HEK293 (cell line): ENCODE data around the gene SBF2.

ENCODE experiments used
- CTCF ChIA-PET: fragments of 350-600 bp; formaldehyde crosslinking; extraction: SDS; loops from one replicate; lab custom pipeline; 2021; ENCODE audit warnings: antibody characterized with exemption; lab: Yijun Ruan, JAX
- POLR2A ChIA-PET: fragments of 300-600 bp; formaldehyde crosslinking; extraction: SDS; loops from one replicate; lab custom pipeline; 2020; ENCODE audit warnings: antibody characterized with exemption, inconsistent platforms; lab: Yijun Ruan, JAX
- H3K27ac ChIP-seq: fragments of 200-500 bp; sonication (Bioruptor generic); 2 replicates; pipeline ENCODE4 v1.5.1; 2014; ENCODE audit warnings: low read depth, low read length, control low read depth, inconsistent platforms; ENCODE audit errors: extremely low read depth
- H3K36me3 ChIP-seq, 2 experiments: fragments of 200-500 bp in 1 of 2; sonication (Bioruptor generic) in 1 of 2; 1 replicate in 1 of 2; 2 replicates in 1 of 2; pipeline ENCODE4 v1.5.1; 2014 to 2017; ENCODE audit warnings: inconsistent platforms in 2 of 2, low read length in 2 of 2; ENCODE audit not compliant: control insufficient read depth in 2 of 2, insufficient read depth in 1 of 2
- H3K4me1 ChIP-seq: fragments of 200-500 bp; sonication (Bioruptor generic); 2 replicates; pipeline ENCODE4 v1.5.1; 2014; ENCODE audit warnings: mild to moderate bottlenecking, low read length, inconsistent platforms; ENCODE audit not compliant: control insufficient read depth, insufficient read depth
- H3K4me3 ChIP-seq: 2 replicates; pipeline ENCODE4 v1.5.1; 2011; ENCODE audit warnings: low read depth, mild to moderate bottlenecking, control low read depth, low read length, moderate library complexity
- H3K9me3 ChIP-seq: fragments of 200-500 bp; sonication (Bioruptor generic); 2 replicates; pipeline ENCODE4 v1.5.1; 2014; ENCODE audit warnings: low read depth, low read length, inconsistent platforms; ENCODE audit not compliant: control insufficient read depth, insufficient read depth
- KLF1 ChIP-seq: fragments of 450-650 bp; formaldehyde crosslinking; IDR thresholded peaks from 2 replicates; pipeline ENCODE4 v1.5.1; 2016; ENCODE audit warnings: missing biosample characterization, missing genetic modification characterization
- KLF7 ChIP-seq: fragments of 450-650 bp; formaldehyde crosslinking; IDR thresholded peaks from 2 replicates; pipeline ENCODE4 v1.5.1; 2016; ENCODE audit warnings: missing biosample characterization, missing genetic modification characterization, borderline replicate concordance
- SP7 ChIP-seq: fragments of 450-650 bp; formaldehyde crosslinking; IDR thresholded peaks from 2 replicates; pipeline ENCODE4 v1.5.1; 2016; ENCODE audit warnings: missing biosample characterization, missing genetic modification characterization
- TRIM28 ChIP-seq: IDR thresholded peaks from 2 replicates; pipeline ENCODE4 v1.6.1; 2011; ENCODE audit warnings: low read length, control low read depth, borderline replicate concordance
- ZBTB48 ChIP-seq: fragments of 450-650 bp; formaldehyde crosslinking; IDR thresholded peaks from 2 replicates; pipeline ENCODE4 v1.5.1; 2016; ENCODE audit warnings: missing biosample characterization, missing genetic modification characterization
- ZFP37 ChIP-seq: fragments of 450-650 bp; formaldehyde crosslinking; IDR thresholded peaks from 2 replicates; pipeline ENCODE4 v1.5.1; 2016; ENCODE audit warnings: missing biosample characterization, missing genetic modification characterization
- ZNF157 ChIP-seq: fragments of 450-650 bp; formaldehyde crosslinking; IDR thresholded peaks from 2 replicates; pipeline ENCODE4 v1.5.1; 2016; ENCODE audit warnings: missing biosample characterization, missing genetic modification characterization
- ZNF292 ChIP-seq: fragments of 450-650 bp; formaldehyde crosslinking; IDR thresholded peaks from 2 replicates; pipeline ENCODE4 v1.5.1; 2016; ENCODE audit warnings: low read depth, missing biosample characterization, missing genetic modification characterization, borderline replicate concordance
- ZNF354C ChIP-seq: fragments of 450-650 bp; formaldehyde crosslinking; IDR thresholded peaks from 2 replicates; pipeline ENCODE4 v1.5.1; 2016; ENCODE audit warnings: missing biosample characterization, missing genetic modification characterization, low read depth, borderline replicate concordance
- ZNF37A ChIP-seq: fragments of 450-650 bp; IDR thresholded peaks from 2 replicates; pipeline ENCODE4 v1.5.1; 2018; ENCODE audit warnings: missing biosample characterization, missing genetic modification characterization
- ZNF510 ChIP-seq: fragments of 450-650 bp; formaldehyde crosslinking; IDR thresholded peaks from 2 replicates; pipeline ENCODE4 v1.5.1; 2018; ENCODE audit warnings: mild to moderate bottlenecking, missing genetic modification characterization, missing biosample characterization; ENCODE audit not compliant: insufficient replicate concordance
- ZNF521 ChIP-seq: fragments of 450-650 bp; formaldehyde crosslinking; IDR thresholded peaks from 2 replicates; pipeline ENCODE4 v1.5.1; 2017; ENCODE audit warnings: missing biosample characterization, mild to moderate bottlenecking, missing genetic modification characterization
- ZNF585B ChIP-seq: fragments of 450-650 bp; formaldehyde crosslinking; IDR thresholded peaks from 2 replicates; pipeline ENCODE4 v1.5.1; 2016; ENCODE audit warnings: missing biosample characterization, missing genetic modification characterization
- ZNF623 ChIP-seq: fragments of 450-650 bp; formaldehyde crosslinking; IDR thresholded peaks from 2 replicates; pipeline ENCODE4 v1.5.1; 2016; ENCODE audit warnings: missing biosample characterization, missing genetic modification characterization
- ZNF677 ChIP-seq: fragments of 450-650 bp; IDR thresholded peaks from 2 replicates; pipeline ENCODE4 v1.5.0; 2018; ENCODE audit warnings: missing biosample characterization, mild to moderate bottlenecking, missing genetic modification characterization, moderate library complexity
- ZNF701 ChIP-seq: fragments of 450-650 bp; formaldehyde crosslinking; IDR thresholded peaks from 2 replicates; pipeline ENCODE4 v1.5.1; 2016; ENCODE audit warnings: missing biosample characterization, missing genetic modification characterization
- ZSCAN30 ChIP-seq: fragments of 450-650 bp; IDR thresholded peaks from 2 replicates; pipeline ENCODE4 v1.5.1; 2018; ENCODE audit warnings: missing biosample characterization, mild to moderate bottlenecking, missing genetic modification characterization, moderate library complexity
- TF ChIP-seq, protein P1 (sequence below): fragments of 450-650 bp; formaldehyde crosslinking; IDR thresholded peaks from 2 replicates; pipeline ENCODE4 v1.5.1; 2016; ENCODE audit warnings: missing biosample characterization, missing genetic modification characterization
- TF ChIP-seq, protein P2 (sequence below): fragments of 450-650 bp; formaldehyde crosslinking; IDR thresholded peaks from 2 replicates; pipeline ENCODE4 v1.5.1; 2017; ENCODE audit warnings: missing biosample characterization, missing genetic modification characterization
- TF ChIP-seq, protein P3 (sequence below): fragments of 450-650 bp; formaldehyde crosslinking; IDR thresholded peaks from 2 replicates; pipeline ENCODE4 v1.5.1; 2017; ENCODE audit warnings: missing biosample characterization, missing genetic modification characterization
- TF ChIP-seq, protein P4 (sequence below): fragments of 450-650 bp; formaldehyde crosslinking; conservative IDR thresholded peaks from 2 replicates; pipeline ENCODE4 v1.5.1; 2016; ENCODE audit warnings: low read depth, missing biosample characterization, missing genetic modification characterization

SBF2 gene

DNA sequence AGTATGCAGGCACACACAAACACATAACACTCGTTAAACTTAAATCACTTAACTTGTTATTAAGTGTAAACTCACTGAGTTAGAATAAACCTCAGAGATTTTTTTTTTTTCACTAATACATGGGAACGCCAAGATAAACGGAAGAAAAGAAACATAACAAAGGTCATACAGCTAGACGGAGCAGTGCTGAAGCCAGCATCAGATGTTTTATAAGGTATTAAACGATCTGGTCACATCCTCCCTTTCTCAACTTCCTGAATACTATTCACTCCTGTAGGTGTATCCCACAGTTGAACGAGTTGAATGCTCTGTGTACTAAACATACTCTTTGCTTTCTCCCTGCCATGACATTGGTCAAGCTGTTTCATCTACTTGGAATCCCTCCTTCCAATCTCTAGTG, 418.2 kb downstream of the SBF2 start (continued):
- TF ChIP-seq, protein P1, sequence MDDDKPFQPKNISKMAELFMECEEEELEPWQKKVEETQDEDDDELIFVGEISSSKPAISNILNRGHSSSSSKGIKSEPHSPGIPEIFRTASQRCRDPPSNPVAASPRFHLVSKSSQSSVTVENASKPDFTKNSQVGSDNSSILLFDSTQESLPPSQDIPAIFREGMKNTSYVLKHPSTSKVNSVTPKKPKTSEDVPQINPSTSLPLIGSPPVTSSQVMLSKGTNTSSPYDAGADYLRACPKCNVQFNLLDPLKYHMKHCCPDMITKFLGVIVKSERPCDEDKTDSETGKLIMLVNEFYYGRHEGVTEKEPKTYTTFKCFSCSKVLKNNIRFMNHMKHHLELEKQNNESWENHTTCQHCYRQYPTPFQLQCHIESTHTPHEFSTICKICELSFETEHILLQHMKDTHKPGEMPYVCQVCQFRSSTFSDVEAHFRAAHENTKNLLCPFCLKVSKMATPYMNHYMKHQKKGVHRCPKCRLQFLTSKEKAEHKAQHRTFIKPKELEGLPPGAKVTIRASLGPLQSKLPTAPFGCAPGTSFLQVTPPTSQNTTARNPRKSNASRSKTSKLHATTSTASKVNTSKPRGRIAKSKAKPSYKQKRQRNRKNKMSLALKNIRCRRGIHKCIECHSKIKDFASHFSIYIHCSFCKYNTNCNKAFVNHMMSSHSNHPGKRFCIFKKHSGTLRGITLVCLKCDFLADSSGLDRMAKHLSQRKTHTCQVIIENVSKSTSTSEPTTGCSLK (tag by site-specific recombination) = no peak

DNA sequence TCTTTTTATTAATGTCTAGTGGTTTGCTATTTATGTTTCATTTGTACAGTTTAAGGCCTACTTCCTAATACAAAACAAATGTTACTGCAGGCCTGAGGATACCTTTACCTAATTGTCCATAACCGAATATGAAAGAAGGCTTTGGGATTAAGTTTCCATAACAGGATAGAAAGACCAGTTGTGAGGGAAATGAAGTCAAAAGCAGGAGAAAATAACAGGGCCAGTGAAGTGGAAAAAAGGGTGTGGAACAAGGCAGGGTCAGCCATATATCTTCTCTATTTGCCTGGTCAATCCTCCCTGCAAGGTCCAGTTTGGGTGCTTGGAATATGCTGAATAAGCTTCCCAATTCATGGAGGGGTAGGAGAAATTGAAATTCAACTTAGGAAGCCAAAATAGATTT, 418.6 kb downstream of the SBF2 start:
- ChIA-PET POLR2A (no interaction called here), CTCF (interaction anchor here (1.0 to 1.1 kb wide), 2 partner anchors 9 to 15 kb away, joined by 4 read pairs; no protein-coding TSS in a partner anchor)
- no peak for TF ChIP-seq ZNF701
- TF ChIP-seq, protein P2, sequence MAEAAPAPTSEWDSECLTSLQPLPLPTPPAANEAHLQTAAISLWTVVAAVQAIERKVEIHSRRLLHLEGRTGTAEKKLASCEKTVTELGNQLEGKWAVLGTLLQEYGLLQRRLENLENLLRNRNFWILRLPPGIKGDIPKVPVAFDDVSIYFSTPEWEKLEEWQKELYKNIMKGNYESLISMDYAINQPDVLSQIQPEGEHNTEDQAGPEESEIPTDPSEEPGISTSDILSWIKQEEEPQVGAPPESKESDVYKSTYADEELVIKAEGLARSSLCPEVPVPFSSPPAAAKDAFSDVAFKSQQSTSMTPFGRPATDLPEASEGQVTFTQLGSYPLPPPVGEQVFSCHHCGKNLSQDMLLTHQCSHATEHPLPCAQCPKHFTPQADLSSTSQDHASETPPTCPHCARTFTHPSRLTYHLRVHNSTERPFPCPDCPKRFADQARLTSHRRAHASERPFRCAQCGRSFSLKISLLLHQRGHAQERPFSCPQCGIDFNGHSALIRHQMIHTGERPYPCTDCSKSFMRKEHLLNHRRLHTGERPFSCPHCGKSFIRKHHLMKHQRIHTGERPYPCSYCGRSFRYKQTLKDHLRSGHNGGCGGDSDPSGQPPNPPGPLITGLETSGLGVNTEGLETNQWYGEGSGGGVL (tag by site-specific recombination) = no peak
- TF ChIP-seq, protein P3, sequence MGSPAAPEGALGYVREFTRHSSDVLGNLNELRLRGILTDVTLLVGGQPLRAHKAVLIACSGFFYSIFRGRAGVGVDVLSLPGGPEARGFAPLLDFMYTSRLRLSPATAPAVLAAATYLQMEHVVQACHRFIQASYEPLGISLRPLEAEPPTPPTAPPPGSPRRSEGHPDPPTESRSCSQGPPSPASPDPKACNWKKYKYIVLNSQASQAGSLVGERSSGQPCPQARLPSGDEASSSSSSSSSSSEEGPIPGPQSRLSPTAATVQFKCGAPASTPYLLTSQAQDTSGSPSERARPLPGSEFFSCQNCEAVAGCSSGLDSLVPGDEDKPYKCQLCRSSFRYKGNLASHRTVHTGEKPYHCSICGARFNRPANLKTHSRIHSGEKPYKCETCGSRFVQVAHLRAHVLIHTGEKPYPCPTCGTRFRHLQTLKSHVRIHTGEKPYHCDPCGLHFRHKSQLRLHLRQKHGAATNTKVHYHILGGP (tag by site-specific recombination) = no peak
- no peak for TF ChIP-seq ZNF521
- TF ChIP-seq KLF7 (tag by site-specific recombination) = no peak
- no peak for TF ChIP-seq ZBTB48 (tag by site-specific recombination)
- no peak for TF ChIP-seq KLF1 (tag by site-specific recombination)
- no peak for TF ChIP-seq ZNF37A
- TF ChIP-seq, protein P4, sequence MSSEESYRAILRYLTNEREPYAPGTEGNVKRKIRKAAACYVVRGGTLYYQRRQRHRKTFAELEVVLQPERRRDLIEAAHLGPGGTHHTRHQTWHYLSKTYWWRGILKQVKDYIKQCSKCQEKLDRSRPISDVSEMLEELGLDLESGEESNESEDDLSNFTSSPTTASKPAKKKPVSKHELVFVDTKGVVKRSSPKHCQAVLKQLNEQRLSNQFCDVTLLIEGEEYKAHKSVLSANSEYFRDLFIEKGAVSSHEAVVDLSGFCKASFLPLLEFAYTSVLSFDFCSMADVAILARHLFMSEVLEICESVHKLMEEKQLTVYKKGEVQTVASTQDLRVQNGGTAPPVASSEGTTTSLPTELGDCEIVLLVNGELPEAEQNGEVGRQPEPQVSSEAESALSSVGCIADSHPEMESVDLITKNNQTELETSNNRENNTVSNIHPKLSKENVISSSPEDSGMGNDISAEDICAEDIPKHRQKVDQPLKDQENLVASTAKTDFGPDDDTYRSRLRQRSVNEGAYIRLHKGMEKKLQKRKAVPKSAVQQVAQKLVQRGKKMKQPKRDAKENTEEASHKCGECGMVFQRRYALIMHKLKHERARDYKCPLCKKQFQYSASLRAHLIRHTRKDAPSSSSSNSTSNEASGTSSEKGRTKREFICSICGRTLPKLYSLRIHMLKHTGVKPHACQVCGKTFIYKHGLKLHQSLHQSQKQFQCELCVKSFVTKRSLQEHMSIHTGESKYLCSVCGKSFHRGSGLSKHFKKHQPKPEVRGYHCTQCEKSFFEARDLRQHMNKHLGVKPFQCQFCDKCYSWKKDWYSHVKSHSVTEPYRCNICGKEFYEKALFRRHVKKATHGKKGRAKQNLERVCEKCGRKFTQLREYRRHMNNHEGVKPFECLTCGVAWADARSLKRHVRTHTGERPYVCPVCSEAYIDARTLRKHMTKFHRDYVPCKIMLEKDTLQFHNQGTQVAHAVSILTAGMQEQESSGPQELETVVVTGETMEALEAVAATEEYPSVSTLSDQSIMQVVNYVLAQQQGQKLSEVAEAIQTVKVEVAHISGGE (tag by site-specific recombination) = no peak
- no peak for TF ChIP-seq ZFP37 (tag by site-specific recombination)
- no peak for TF ChIP-seq ZNF677 (tag by site-specific recombination)
- no peak for TF ChIP-seq TRIM28
- TF ChIP-seq ZNF292 = no peak
- TF ChIP-seq ZNF585B (tag by site-specific recombination) = no peak
- TF ChIP-seq ZSCAN30 (tag by site-specific recombination) = no peak
- TF ChIP-seq SP7 (tag by site-specific recombination) = no peak
- no peak for TF ChIP-seq ZNF354C (tag by site-specific recombination)
- no peak for TF ChIP-seq ZNF510
- no peak for TF ChIP-seq ZNF623 (tag by site-specific recombination)
- TF ChIP-seq ZNF157 (tag by site-specific recombination) = no peak
- H3K4me3 ChIP-seq = no peak overlapping the region
- H3K36me3 ChIP-seq = no peaks in the 10 kb centered on the region
- H3K27ac ChIP-seq = no peak overlapping the region
- no peaks in the 10 kb centered on the region for H3K9me3 ChIP-seq
- H3K4me1 ChIP-seq = no peaks in the 10 kb centered on the region
